Neural cell (in vitro differentiated cells): ENCODE data around the gene COL5A1.

Experiments used
- CTCF ChIP-seq: fragments of 450-650 bp; IDR thresholded peaks from 2 replicates; pipeline ENCODE4 v1.5.1; 2014; ENCODE audit warnings: antibody characterized with exemption, mild to moderate bottlenecking, moderate library complexity; ENCODE audit not compliant: poor library complexity, severe bottlenecking
- MXI1 ChIP-seq: fragments of 450-650 bp; conservative IDR thresholded peaks from 2 replicates; pipeline ENCODE4 v1.6.1; 2014; ENCODE audit warnings: antibody characterized with exemption, mild to moderate bottlenecking; ENCODE audit not compliant: poor library complexity, severe bottlenecking
- RAD21 ChIP-seq: fragments of 450-650 bp; conservative IDR thresholded peaks from 2 replicates; pipeline ENCODE4 v1.6.1; 2014; ENCODE audit warnings: antibody characterized with exemption, mild to moderate bottlenecking, moderate library complexity

GRCh38 chr9:134605351-134605965 is 36.1 kb upstream of the COL5A1 start:
- no peak for TF ChIP-seq CTCF
- TF ChIP-seq MXI1 = no peak
- TF ChIP-seq RAD21 = no peak
